ENCODE data around the gene TASOR. TPM values are rescaled to one million over a fixed set of nuclear protein-coding genes. Genes with fewer than 3 reads are reported as not detected.
"Not testable (repeated sequence)": the region's sequence is repeated elsewhere in the genome, so short reads cannot be mapped to it uniquely, and the experiment has no call there.

TASOR gene
- total RNA-seq, result 58.4 TPM

- DNase-seq (ENCODE audit: low spot score), result peak; percentile 83
These were observed at the start of gene TASOR for GRCh38 chr3:56683122-56683817. TASOR (minus strand) TSS chr3:56683265; CDS start chr3:56683006, 259 bp downstream.

- no peak for DNase-seq (ENCODE audit: low spot score)
These were observed 49.0 kb upstream of the TASOR start for GRCh38 chr3:56732109-56732508.

- no peak for DNase-seq (ENCODE audit: low spot score)
These were observed 42.1 kb upstream of the TASOR start for GRCh38 chr3:56725175-56725574.

- no peak for DNase-seq (ENCODE audit: low spot score)
These were observed 41.6 kb upstream of the TASOR start for GRCh38 chr3:56724676-56725075.

GRCh38 chr3:56720849-56721248 lies 37.8 kb upstream of the TASOR start:
- no peak for DNase-seq (ENCODE audit: low spot score)

- not testable (repeated sequence) for DNase-seq (ENCODE audit: low spot score)
These were observed 35.7 kb upstream of the TASOR start for GRCh38 chr3:56718809-56719208.

- no peak for DNase-seq (ENCODE audit: low spot score)
These were observed 28.3 kb upstream of the TASOR start for GRCh38 chr3:56711344-56711743.

- DNase-seq (ENCODE audit: low spot score), result not testable (repeated sequence)
These were observed 24.3 kb upstream of the TASOR start for GRCh38 chr3:56707412-56707811.

- DNase-seq (ENCODE audit: low spot score), result no peak
These were observed 23.6 kb upstream of the TASOR start for GRCh38 chr3:56706629-56707028.

GRCh38 chr3:56704706-56705105 lies 21.6 kb upstream of the TASOR start:
- no peak for DNase-seq (ENCODE audit: low spot score)

GRCh38 chr3:56702490-56703315 lies 19.6 kb upstream of the TASOR start:
- DNase-seq (ENCODE audit: low spot score), result peak; percentile 70

GRCh38 chr3:56700151-56700550 lies 17.1 kb upstream of the TASOR start:
- DNase-seq (ENCODE audit: low spot score), result no peak

- no peak for DNase-seq (ENCODE audit: low spot score)
These were observed 12.0 kb upstream of the TASOR start for GRCh38 chr3:56694867-56695683.

GRCh38 chr3:56693750-56694149 lies 10.7 kb upstream of the TASOR start:
- peak; percentile 21 for DNase-seq (ENCODE audit: low spot score)

GRCh38 chr3:56692520-56693433 lies 9.7 kb upstream of the TASOR start:
- DNase-seq (ENCODE audit: low spot score), result not testable (repeated sequence)

GRCh38 chr3:56692001-56692365 lies 8.9 kb upstream of the TASOR start:
- not testable (repeated sequence) for DNase-seq (ENCODE audit: low spot score)

- DNase-seq (ENCODE audit: low spot score), result no peak
These were observed 8.3 kb upstream of the TASOR start for GRCh38 chr3:56691165-56692000.

- DNase-seq (ENCODE audit: low spot score), result no peak
These were observed 6.2 kb upstream of the TASOR start for GRCh38 chr3:56689303-56689702.

- no peak for DNase-seq (ENCODE audit: low spot score)
These were observed 5.1 kb upstream of the TASOR start for GRCh38 chr3:56688191-56688590.

- DNase-seq (ENCODE audit: low spot score), result no peak
These were observed 964 bp upstream of the TASOR start for GRCh38 chr3:56684029-56684428.

Data from mucosa of gallbladder (tissue), 1 donor.